ENCODE measurements around the gene SH3D21.

GRCh38 chr1:36300526-36300925 lies 5.6 kb upstream of the SH3D21 start:
- TF ChIP-seq POLR2A (IDR thresholded peaks at IDR 0.05) (no peak), CTCF (IDR thresholded peaks at IDR 0.05) (no peak)

All from thyroid gland (tissue), 4 donors.